ENCODE data around the gene CACNA2D2.

DNA sequence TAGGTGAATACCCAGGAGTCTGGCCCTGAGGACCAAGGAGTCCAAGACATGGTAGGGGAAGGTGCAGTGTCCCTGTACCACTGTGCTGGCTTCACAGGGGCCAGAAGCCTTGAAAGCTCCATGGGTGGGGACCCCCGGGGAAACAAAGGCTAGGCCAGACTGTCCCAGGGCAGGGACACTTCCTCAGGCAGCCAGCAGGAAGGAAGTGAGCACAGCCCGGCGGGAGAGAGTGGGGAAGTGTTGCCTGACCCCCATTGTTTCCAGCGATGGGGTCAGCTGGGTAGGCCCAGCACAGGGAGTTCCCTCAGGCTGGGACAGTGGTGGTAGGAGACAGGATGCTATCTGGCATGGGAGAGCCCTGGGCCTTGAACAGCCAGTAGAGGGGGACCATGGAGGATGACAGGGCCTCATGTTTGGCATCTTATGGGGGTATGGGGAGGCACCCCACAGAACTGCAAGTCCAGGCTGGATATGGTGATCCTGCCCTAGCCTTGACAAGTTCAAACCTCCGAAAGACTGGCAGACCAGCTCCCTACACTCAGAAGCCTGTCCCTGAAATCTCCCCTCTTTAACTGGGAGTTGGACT lies 179.7 kb downstream of the CACNA2D2 start:
- TF ChIP-seq, protein P1, sequence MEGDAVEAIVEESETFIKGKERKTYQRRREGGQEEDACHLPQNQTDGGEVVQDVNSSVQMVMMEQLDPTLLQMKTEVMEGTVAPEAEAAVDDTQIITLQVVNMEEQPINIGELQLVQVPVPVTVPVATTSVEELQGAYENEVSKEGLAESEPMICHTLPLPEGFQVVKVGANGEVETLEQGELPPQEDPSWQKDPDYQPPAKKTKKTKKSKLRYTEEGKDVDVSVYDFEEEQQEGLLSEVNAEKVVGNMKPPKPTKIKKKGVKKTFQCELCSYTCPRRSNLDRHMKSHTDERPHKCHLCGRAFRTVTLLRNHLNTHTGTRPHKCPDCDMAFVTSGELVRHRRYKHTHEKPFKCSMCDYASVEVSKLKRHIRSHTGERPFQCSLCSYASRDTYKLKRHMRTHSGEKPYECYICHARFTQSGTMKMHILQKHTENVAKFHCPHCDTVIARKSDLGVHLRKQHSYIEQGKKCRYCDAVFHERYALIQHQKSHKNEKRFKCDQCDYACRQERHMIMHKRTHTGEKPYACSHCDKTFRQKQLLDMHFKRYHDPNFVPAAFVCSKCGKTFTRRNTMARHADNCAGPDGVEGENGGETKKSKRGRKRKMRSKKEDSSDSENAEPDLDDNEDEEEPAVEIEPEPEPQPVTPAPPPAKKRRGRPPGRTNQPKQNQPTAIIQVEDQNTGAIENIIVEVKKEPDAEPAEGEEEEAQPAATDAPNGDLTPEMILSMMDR (IDR thresholded peaks at IDR 0.05), result peak in 2 of 4 experiments; percentile 13 to 19
- TF ChIP-seq POLR2AphosphoS5 (IDR thresholded peaks at IDR 0.05) (peak; percentile 54), POLR2A (IDR thresholded peaks at IDR 0.05) (no peak), EP300 (IDR thresholded peaks at IDR 0.05) (no peak)
